K562 (cell line): ENCODE data around the gene AHCYL2.

Source experiments
- ARNT ChIP-seq, 2 experiments: fragments of 450-650 bp; IDR thresholded peaks; 2 replicates each; pipeline ENCODE4 v1.6.1; 2016; ENCODE audit warnings: mild to moderate bottlenecking in 1 of 2
- CTCF ChIP-seq, 3 experiments: IDR thresholded peaks in 2 of 3; conservative IDR thresholded peaks in 1 of 3; 2 replicates each; pipeline ENCODE4 v1.5.1; 2011 to 2012; ENCODE audit warnings: low read length in 3 of 3, mild to moderate bottlenecking in 3 of 3, control low read depth in 2 of 3, improper control_type of control experiment in 1 of 3, inconsistent platforms in 1 of 3, low read depth in 1 of 3, mixed read lengths in 1 of 3, moderate library complexity in 1 of 3; ENCODE audit not compliant: insufficient read depth in 2 of 3
- EZH2 ChIP-seq: IDR thresholded peaks from 2 replicates; pipeline ENCODE4 v1.6.1; 2012; ENCODE audit warnings: low read depth, mild to moderate bottlenecking, inconsistent platforms, low read length, borderline replicate concordance
- GABPB1 ChIP-seq: sonication (generic); formaldehyde crosslinking; IDR thresholded peaks from 2 replicates; pipeline ENCODE4 v1.8.0; 2022; ENCODE audit warnings: mild to moderate bottlenecking, missing genetic modification reagents
- JUN ChIP-seq, 2 experiments: sonication (generic) in 1 of 2; formaldehyde crosslinking in 1 of 2; IDR thresholded peaks; 2 replicates each; pipeline versions ENCODE4 v1.6.1 to v1.8.0; 2012 to 2022; ENCODE audit warnings: borderline replicate concordance in 2 of 2, mild to moderate bottlenecking in 2 of 2, improper control_type of control experiment in 1 of 2, low read depth in 1 of 2, low read length in 1 of 2, missing genetic modification reagents in 1 of 2
- MCM3 ChIP-seq: fragments of 450-650 bp; IDR thresholded peaks from 2 replicates; pipeline ENCODE4 v1.6.1; 2016
- MED1 ChIP-seq: sonication (generic); formaldehyde crosslinking; IDR thresholded peaks from 2 replicates; pipeline ENCODE4 v1.8.1; 2023; ENCODE audit warnings: missing genetic modification reagents, borderline replicate concordance
- PHB2 ChIP-seq: fragments of 450-650 bp; IDR thresholded peaks from 2 replicates; pipeline ENCODE4 v1.6.1; 2017; ENCODE audit warnings: low read depth
- POLR2A ChIP-seq: fragments of 450-650 bp; conservative IDR thresholded peaks from 2 replicates; pipeline ENCODE4 v1.6.1; 2016
- RAD51 ChIP-seq: fragments of 450-650 bp; IDR thresholded peaks from 2 replicates; pipeline ENCODE4 v1.7.1; 2016; ENCODE audit warnings: low read depth, mild to moderate bottlenecking, borderline replicate concordance
- ZNF124 ChIP-seq: sonication (generic); formaldehyde crosslinking; IDR thresholded peaks from 2 replicates; pipeline ENCODE4 v1.8.1; 2022; ENCODE audit warnings: missing genetic modification reagents
- ZNF24 ChIP-seq: fragments of 450-650 bp; IDR thresholded peaks from 2 replicates; pipeline ENCODE4 v1.6.1; 2016
- ZNF639 ChIP-seq, 2 experiments: fragments of 200-800 bp in 1 of 2; sonication (Bioruptor generic) in 1 of 2; sonication (generic) in 1 of 2; formaldehyde crosslinking in 1 of 2; IDR thresholded peaks in 1 of 2; conservative IDR thresholded peaks in 1 of 2; 2 replicates each; pipeline versions ENCODE4 v1.5.0 to v1.6.1; 2016 to 2020; ENCODE audit warnings: missing compliant biosample characterization in 1 of 2, missing genetic modification characterization in 1 of 2, missing genetic modification reagents in 1 of 2

GRCh38 chr7:129385598-129385997 lies 160.8 kb downstream of the AHCYL2 start:
- TF ChIP-seq ZNF124 (CRISPR knock-in tag): no peak
- no peak for TF ChIP-seq ZNF639 (CRISPR knock-in tag; conservative IDR thresholded peaks at IDR 0.05 in 1 of 2, IDR thresholded peaks at IDR 0.05 in 1 of 2)
- TF ChIP-seq EZH2: no peak
- TF ChIP-seq PHB2: no peak
- TF ChIP-seq ZNF24: no peak
- no peak for TF ChIP-seq POLR2A
- no peak for TF ChIP-seq ARNT (IDR thresholded peaks at IDR 0.05)
- TF ChIP-seq MCM3: no peak
- no peak for TF ChIP-seq CTCF (IDR thresholded peaks at IDR 0.05 in 2 of 3, conservative IDR thresholded peaks at IDR 0.05 in 1 of 3; ENCODE audit: insufficient read depth in 2 of 3, low read depth in 1 of 3, low read length in 3 of 3)
- no peak for TF ChIP-seq GABPB1 (CRISPR knock-in tag)
- no peak for TF ChIP-seq RAD51
- TF ChIP-seq MED1 (CRISPR knock-in tag): no peak
- no peak for TF ChIP-seq JUN (IDR thresholded peaks at IDR 0.05; ENCODE audit: borderline replicate concordance, low read depth, low read length)
- TF ChIP-seq JUN (CRISPR knock-in tag; IDR thresholded peaks at IDR 0.05; ENCODE audit: borderline replicate concordance): no peak
